Activated T-cell treated with anti-CD3 and anti-CD28 coated beads, Interleukin-2, amount 50 U/mL, for 1 hour (primary cell): ENCODE data around the gene CACNB2.
"Not testable (repeated sequence)": the region's sequence is repeated elsewhere in the genome, so short reads cannot be mapped to it uniquely, and the experiment has no call there.

Experiments
- DNase-seq: peaks from one replicate; pipeline ENCODE4 v3.0.0-alpha.2; 2020

The CACNB2 gene

GRCh38 chr10:18591141-18591540 is 450.9 kb downstream of the CACNB2 start:
- not testable (repeated sequence) for DNase-seq
